GM12878 (cell line): Measurements from ENCODE around the gene ANTKMT.

Experiments used
- CTCF ChIP-seq, 3 experiments: IDR thresholded peaks in 2 of 3; conservative IDR thresholded peaks in 1 of 3; 2 replicates each; pipeline ENCODE4 v1.5.1; 2011; ENCODE audit warnings: low read depth in 3 of 3, low read length in 3 of 3, mild to moderate bottlenecking in 3 of 3, control low read depth in 2 of 3, moderate library complexity in 2 of 3, inconsistent platforms in 1 of 3, mixed read lengths in 1 of 3; ENCODE audit not compliant: control insufficient read depth in 2 of 3, insufficient read depth in 1 of 3; ENCODE audit errors: extremely low read depth in 1 of 3
- NBN ChIP-seq: fragments of 450-650 bp; IDR thresholded peaks from 2 replicates; pipeline ENCODE4 v1.6.1; 2016
- RAD51 ChIP-seq: fragments of 450-650 bp; IDR thresholded peaks from 2 replicates; pipeline ENCODE4 v1.6.1; 2016; ENCODE audit warnings: moderate library complexity, mild to moderate bottlenecking, inconsistent platforms
- RCOR1 ChIP-seq: conservative IDR thresholded peaks from 2 replicates; pipeline ENCODE4 v1.6.1; 2012; ENCODE audit warnings: low read depth, low read length, improper control_type of control experiment
- SIN3A ChIP-seq: IDR thresholded peaks from 2 replicates; pipeline ENCODE4 v1.6.1; 2012; ENCODE audit warnings: low read depth, low read length, improper control_type of control experiment
- SUZ12 ChIP-seq: fragments of 200-600 bp; sonication (generic); IDR thresholded peaks from one replicate; pipeline ENCODE4 v1.6.1; 2018; ENCODE audit warnings: antibody characterized with exemption, mild to moderate bottlenecking; ENCODE audit not compliant: unreplicated experiment
- YY1 ChIP-seq: IDR thresholded peaks from 2 replicates; pipeline ENCODE4 v1.6.1; 2011; ENCODE audit warnings: low read depth, mild to moderate bottlenecking, low read length

- TF ChIP-seq SUZ12 (no peak), SIN3A (0 out of 2 replicates have a peak, but pooled peaks have one; percentile 27), CTCF (IDR thresholded peaks at IDR 0.05 in 2 of 3, conservative IDR thresholded peaks at IDR 0.05 in 1 of 3; ENCODE audit: control insufficient read depth in 2 of 3, extremely low read depth in 1 of 3, insufficient read depth in 1 of 3, low read depth in 3 of 3, low read length in 3 of 3) (no peak), RAD51 (no peak), NBN (0 out of 2 replicates have a peak, but pooled peaks have one; percentile 54), YY1 (no peak), RCOR1 (no peak)
These were observed 25.4 kb upstream of the ANTKMT start for GRCh38 chr16:695355-696089.
